NCI-H2227 (cell line): ENCODE results near the gene RAMP2.
"Not testable (repeated sequence)": the region's sequence is repeated elsewhere in the genome, so short reads cannot be mapped to it uniquely, and the experiment has no call there.

Experiments
- DNase-seq: peaks from one replicate; lab custom pipeline; 2025; ENCODE audit not compliant: unreplicated experiment; lab: John Stamatoyannopoulos, UW

The RAMP2 gene

DNA sequence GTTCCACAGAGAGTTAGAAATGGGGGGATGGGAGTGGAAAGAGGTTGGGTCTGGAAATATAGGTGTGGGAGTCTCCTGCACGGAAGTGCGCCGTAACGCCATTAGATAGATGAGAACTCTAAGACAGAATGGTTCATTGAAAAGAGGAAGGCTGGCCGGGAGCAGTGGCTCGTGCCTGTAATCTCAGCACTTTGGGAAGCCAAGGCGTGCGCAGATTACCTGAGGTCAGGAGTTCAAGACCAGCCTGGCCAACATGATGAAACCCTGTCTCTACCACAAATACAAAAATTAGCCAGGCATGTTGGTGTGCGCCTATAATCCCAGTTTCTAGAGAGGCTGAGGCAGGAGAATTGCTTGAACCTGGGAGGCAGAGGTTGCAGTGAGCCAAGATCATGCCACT is 7.0 kb downstream of the RAMP2 start:
- peak; percentile 21 for DNase-seq

DNA sequence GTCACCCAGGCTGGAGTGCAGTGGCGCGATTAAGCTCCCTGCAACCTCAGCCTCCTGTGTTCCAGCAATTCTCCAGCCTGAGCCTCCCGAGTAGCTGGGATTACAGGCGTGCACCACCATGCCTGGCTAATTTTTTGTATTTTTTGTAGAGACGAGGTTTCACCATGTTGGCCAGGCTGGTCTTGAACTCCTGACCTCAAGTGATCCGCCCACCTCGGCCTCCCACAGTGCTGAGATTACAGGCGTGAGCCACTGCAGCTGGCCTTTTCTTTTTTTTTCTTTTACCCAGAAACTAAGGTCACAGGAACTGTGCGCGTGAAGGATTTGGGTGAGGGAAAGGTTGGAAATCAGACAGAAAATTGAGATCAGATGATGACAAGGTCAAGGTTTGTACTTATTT is 8.9 kb downstream of the RAMP2 start:
- not testable (repeated sequence) for DNase-seq

DNA sequence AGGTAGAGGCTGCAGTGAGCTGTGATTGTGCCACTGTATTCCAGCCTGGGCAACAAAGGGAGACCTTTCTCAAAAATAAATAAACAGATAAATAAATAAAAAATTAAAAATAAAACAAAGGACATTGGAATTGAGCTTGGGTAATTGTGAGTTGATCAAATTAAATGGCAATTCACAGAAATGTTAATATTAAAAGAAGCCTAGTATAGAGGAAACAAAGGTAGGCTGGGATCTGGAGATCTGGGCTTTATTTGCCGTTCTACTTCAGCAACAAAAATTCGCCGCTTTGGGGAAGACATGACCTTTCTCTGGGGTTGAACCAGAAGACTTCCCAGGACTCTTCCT is 11.9 kb downstream of the RAMP2 start:
- peak; percentile 13 for DNase-seq

DNA sequence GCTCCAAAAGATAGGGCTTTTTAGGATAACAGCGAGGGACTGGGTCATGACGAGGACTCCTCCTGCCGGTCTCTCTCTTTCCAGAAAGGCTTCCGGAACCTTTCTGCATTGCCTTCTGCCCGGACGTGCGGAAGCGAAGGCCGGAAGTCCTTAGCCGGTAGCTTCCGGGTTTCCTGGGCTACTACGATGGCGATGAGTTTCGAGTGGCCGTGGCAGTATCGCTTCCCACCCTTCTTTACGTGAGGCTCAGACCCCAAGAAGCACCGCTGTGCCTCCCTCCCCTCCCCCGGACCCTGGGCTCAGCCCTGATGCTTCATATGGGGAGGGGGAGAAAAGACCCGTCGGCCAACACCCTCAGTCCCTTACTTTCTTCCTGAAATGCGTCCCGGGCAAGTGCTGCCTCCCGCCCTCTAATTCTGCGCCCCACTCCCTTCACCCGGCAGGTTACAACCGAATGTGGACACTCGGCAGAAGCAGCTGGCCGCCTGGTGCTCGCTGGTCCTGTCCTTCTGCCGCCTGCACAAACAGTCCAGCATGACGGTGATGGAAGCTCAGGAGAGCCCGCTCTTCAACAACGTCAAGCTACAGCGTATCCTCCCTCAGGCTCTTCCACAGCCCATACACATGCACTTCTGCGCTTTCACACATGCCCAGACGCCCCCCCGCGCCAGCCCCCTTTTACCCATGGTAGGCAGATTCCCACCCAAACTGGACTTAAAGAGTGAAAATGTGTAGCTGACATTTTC is 12.4 kb downstream of the RAMP2 start, which contains the start of gene VPS25:
Gene VPS25, plus strand, starts transcription at position 160 of the 746 bp plus-strand sequence. Its CDS starts 27 bp downstream, at position 187.
- peak; percentile 91 for DNase-seq

GRCh38 chr17:42774066-42774745 is 13.2 kb downstream of the RAMP2 start:
- no peak for DNase-seq

DNA sequence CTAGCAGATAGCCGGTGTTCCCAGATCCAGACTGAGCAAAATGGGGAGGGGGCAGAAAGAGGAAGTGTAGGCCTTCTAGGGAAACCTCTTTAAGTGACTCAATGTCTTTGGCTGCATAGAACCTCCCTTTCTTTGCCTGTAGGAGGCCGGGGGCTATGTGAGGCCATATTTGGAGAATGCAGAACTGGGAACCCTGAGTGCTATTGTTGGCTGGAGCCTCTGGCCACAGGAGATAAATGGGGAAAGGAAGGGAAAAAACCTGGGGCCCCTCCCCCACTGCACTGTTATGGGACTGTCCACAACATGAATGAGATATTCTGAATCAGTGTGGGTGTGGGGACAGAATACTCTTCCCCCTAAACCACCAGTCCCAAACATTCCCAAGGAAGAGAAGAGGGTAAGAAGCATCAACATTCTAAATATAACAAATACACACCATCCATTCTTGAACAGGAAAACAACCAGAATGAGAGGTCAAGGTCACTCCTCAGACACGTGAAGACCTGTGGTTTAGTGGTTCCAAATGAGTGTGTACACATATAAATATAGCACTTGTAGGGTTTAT is 14.6 kb downstream of the RAMP2 start:
- no peak for DNase-seq

- DNase-seq: no peak
Measured at GRCh38 chr17:42778570-42778969, 17.5 kb downstream of the RAMP2 start.

DNA sequence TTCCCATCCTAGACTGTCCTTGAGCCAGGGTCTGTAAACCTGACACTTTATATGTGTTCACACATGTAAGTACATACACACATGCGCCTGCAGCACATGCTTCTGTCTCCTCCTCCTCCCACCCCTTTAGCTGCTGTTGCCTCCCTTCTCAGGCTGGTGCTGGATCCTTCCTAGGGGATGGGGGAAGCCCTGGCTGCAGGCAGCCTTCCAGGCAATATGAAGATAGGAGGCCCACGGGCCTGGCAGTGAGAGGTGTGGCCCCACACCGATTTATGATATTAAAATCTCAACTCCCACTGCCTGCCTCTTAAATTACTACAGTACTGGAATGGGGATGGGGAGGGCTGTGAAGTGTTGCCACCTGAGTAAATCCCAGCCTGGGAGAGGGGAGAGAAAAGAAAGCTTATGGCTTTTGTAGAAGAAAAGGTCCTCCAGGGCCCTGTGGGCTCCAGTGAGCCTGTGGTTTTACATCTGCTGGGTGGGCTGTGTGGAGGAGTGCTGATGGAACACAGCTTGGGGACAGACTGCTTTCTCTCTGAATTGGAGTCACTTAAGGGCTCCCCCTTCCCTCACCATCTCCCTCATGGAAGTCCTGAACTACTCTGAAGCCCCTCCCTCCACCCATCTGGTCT is 18.4 kb downstream of the RAMP2 start:
- no peak for DNase-seq

DNA sequence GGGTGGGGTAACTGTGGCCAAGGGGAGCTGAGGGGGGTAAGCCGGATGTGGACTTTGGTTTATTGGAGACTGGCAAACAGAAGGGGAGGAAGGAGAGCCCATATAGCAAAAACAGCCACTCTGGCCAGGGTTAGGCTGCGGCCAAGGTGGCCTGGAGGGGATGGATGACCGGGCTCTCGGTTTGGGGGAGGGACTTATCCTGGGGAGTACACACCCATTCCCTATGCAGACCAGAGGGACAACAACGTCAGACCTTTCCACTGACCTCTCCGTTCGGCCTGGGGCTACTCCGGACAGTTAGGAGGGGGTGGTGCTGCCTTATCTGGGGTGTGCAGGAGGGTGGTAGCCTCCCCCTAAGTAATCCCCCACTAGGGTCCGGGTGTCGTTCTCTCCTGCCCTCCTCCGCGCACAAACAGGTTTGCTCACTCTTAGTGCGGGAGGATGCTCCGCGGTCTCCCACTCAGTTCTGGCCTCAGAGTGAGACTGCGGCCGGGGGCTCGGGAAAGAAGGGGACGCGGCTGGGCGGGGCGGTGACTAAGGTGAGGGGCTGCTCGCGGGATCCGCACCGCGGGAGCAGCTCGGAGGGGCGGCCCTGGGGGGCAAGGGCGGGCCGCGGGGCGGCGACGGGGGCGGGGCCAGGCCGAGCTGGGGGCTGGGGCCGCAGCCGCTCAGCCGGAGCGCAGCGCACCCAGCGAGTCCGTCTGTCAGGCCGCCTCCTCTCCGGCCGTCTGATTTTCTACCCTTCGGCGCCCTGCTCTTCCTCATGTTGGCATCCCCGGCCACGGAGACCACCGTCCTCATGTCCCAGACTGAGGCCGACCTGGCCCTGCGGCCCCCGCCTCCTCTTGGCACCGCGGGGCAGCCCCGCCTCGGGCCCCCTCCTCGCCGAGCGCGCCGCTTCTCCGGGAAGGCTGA is 19.2 kb downstream of the RAMP2 start, which contains the start of gene WNK4:
Gene WNK4, plus strand, starts transcription at position 675 of the 915 bp plus-strand sequence. Its CDS starts 89 bp downstream, at position 764.
- DNase-seq: peak; percentile 64

DNA sequence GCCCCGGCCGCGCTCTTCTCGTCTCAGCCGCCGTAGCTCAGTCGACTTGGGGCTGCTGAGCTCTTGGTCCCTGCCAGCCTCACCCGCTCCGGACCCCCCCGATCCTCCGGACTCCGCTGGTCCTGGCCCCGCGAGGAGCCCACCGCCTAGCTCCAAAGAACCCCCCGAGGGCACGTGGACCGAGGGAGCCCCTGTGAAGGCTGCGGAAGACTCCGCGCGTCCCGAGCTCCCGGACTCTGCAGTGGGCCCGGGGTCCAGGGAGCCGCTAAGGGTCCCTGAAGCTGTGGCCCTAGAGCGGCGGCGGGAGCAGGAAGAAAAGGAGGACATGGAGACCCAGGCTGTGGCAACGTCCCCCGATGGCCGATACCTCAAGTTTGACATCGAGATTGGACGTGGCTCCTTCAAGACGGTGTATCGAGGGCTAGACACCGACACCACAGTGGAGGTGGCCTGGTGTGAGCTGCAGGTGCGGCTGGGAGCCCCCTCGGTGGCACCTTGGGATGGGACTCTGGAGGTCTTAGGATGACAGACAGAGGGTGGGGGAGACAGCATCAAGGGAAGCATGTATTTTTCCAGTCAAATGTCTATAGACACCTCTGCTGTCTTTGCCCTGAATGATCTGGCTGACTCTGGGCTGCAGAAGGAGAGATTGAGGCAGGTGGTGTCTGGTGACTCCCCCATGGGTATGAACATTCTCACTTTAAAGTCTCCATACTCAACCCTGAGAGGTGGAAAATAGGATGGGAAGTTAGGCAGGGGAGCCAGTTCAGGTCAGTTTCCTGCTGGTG is 20.0 kb downstream of the RAMP2 start:
- no peak for DNase-seq

GRCh38 chr17:42781639-42782165 is 20.7 kb downstream of the RAMP2 start:
- no peak for DNase-seq

DNA sequence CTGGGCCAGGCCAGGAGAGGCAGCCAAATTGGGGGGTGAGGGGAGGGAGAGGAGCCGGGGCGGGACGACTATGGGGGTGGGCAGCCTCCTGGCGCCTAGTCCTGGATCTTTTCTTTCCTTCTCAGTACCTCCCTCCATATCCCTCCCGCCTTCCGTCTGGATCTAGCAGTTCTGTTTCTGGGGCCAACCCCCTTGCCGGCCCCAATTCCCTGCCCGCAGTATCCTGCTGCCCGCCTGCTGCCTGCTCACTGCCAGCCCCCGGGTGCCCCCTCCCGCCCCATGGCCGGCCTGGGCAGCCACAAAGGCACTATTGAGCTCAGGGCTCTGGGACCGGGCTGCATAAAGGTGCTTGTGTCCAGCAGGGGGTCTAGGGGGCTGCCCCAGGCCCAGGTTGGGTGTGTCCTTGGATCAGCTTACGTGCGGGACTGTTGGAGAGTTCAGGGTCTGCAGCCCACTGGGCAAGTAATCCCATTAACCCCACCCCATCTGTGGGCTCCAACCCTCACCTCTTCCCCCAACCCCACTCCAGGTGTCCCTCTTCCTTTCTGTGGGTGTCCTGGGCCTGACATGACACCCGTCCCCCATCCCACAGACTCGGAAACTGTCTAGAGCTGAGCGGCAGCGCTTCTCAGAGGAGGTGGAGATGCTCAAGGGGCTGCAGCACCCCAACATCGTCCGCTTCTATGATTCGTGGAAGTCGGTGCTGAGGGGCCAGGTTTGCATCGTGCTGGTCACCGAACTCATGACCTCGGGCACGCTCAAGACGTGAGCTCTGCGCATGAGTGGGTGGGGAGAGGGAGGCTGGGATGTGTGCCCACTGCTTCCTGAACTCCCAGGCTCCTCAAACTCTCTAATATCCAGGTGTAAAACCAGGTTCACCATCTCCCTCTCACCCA is 21.4 kb downstream of the RAMP2 start:
- DNase-seq: no peak

DNA sequence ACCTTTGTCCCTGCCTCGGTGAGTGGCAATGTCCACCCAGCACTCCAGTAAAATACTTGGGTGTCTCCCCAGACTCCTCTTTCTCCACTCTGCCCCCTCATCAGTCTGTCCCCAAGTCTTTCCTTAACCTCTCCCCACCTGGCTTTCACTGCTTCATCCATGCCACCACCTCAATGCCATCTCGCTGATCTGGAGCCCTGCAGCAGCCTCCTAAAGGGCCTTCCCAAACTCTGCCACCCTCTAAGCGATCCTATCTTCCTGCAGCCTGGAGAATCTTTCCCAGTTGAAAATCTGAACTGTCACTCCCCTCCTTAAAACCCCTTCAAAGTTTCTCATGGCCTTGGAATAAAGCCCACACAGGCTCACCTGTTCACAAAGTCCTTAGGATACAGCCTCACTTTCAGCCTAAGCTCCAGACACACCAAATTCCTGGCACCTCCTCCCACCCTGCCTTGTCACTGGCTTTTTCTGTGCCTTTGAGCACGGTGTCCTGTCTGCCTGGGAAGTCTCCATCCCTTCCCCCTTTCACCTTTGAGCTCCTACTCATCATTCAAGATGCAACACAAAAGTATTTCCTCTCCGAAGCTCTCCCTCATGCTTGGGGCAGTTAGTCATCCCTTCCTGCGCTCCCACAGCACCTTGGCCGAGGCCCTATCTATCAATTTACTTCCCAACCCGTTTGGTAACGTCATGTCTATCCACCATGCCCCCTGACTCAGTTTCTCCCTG is 22.2 kb downstream of the RAMP2 start:
- DNase-seq: no peak

GRCh38 chr17:42783791-42784138 is 22.7 kb downstream of the RAMP2 start:
- no peak for DNase-seq

GRCh38 chr17:42784409-42784808 is 23.4 kb downstream of the RAMP2 start:
- DNase-seq: no peak

- DNase-seq: no peak
Measured at GRCh38 chr17:42784811-42785592, 24.0 kb downstream of the RAMP2 start.

DNA sequence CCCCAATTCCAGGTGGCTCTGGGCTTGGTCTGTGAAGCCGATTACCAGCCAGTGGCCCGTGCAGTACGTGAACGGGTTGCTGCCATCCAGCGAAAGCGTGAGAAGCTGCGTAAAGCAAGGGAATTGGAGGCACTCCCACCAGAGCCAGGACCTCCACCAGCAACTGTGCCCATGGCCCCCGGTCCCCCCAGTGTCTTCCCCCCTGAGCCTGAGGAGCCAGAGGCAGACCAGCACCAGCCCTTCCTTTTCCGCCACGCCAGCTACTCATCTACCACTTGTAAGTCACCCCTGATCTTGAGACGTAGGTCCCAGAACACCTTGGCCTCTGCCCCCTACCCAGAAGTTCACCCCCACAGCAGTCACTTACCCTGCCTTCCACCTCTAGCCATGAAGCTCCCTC is 26.2 kb downstream of the RAMP2 start:
- no peak for DNase-seq
